ENCODE measurements around the gene FAM20B.

GRCh38 chr1:179036844-179037465, 11.3 kb downstream of the FAM20B start:
- TF ChIP-seq CTCF (IDR thresholded peaks at IDR 0.05) = no peak
- no peak for TF ChIP-seq POLR2A (IDR thresholded peaks at IDR 0.05)
- TF ChIP-seq EP300 (IDR thresholded peaks at IDR 0.05) = no peak
- TF ChIP-seq POLR2AphosphoS5 (IDR thresholded peaks at IDR 0.05) = no peak
